PFSK-1 (cell line): ENCODE measurements around the gene SFI1.

Experiments
- POLR2AphosphoS5 ChIP-seq: IDR thresholded peaks from 2 replicates; pipeline ENCODE4 v1.6.1; 2012; ENCODE audit warnings: low read depth, mild to moderate bottlenecking, control low read depth, low read length, moderate library complexity
- SIN3A ChIP-seq: IDR thresholded peaks from 2 replicates; pipeline ENCODE4 v1.6.1; 2012; ENCODE audit warnings: mild to moderate bottlenecking, low read length, moderate library complexity, borderline replicate concordance; ENCODE audit not compliant: insufficient read depth

- no peak for TF ChIP-seq POLR2AphosphoS5
- TF ChIP-seq SIN3A: no peak
Observed at GRCh38 chr22:31474743-31475142, 21.6 kb upstream of the SFI1 start.
